A549 (cell line): ENCODE results near the gene MAN2B2.

Experiments used
- BHLHE40 ChIP-seq: IDR thresholded peaks from 2 replicates; pipeline ENCODE4 v1.6.1; 2012; ENCODE audit warnings: low read depth, low read length, inconsistent platforms
- CTCF ChIP-seq: fragments of >200 bp; sonication (Bioruptor Twin); formaldehyde crosslinking; IDR thresholded peaks from 3 replicates; pipeline ENCODE4 v1.5.1; 2016
- HMGXB4 ChIP-seq: fragments of 250-450 bp; sonication (Bioruptor Pico); IDR thresholded peaks from 2 replicates; pipeline ENCODE4 v1.5.0; 2021; ENCODE audit warnings: mild to moderate bottlenecking, moderate library complexity, borderline replicate concordance
- HOXB5 ChIP-seq: fragments of 250-450 bp; sonication (Bioruptor Pico); IDR thresholded peaks from 2 replicates; pipeline ENCODE4 v1.5.0; 2020; ENCODE audit warnings: mild to moderate bottlenecking, moderate library complexity
- KDM5A ChIP-seq: fragments of 200-600 bp; sonication (generic); IDR thresholded peaks from 2 replicates; pipeline ENCODE4 v1.6.1; 2016; ENCODE audit warnings: antibody characterized with exemption, mild to moderate bottlenecking
- MAFK ChIP-seq: fragments of 450-650 bp; IDR thresholded peaks from 2 replicates; pipeline ENCODE4 v1.6.1; 2014; ENCODE audit not compliant: partially characterized antibody
- MAX ChIP-seq: IDR thresholded peaks from 2 replicates; pipeline ENCODE4 v1.6.1; 2012
- NR3C1 ChIP-seq: fragments of >200 bp; sonication (Bioruptor Twin); formaldehyde crosslinking; IDR thresholded peaks from 3 replicates; pipeline ENCODE4 v1.6.1; 2017
- POLR2A ChIP-seq: IDR thresholded peaks from 2 replicates; pipeline ENCODE4 v1.6.1; 2012; ENCODE audit warnings: mild to moderate bottlenecking, low read length
- RAD21 ChIP-seq, 2 experiments: fragments of >200 bp in 1 of 2; sonication (Bioruptor Twin) in 1 of 2; formaldehyde crosslinking in 1 of 2; IDR thresholded peaks in 1 of 2; conservative IDR thresholded peaks in 1 of 2; 2 replicates in 1 of 2; 3 replicates in 1 of 2; pipeline ENCODE4 v1.6.1; 2012 to 2018; ENCODE audit warnings: inconsistent platforms in 1 of 2
- RARB ChIP-seq: fragments of 250-450 bp; sonication (Bioruptor Pico); IDR thresholded peaks from 2 replicates; pipeline ENCODE4 v1.8.0; 2021; ENCODE audit warnings: mild to moderate bottlenecking, moderate library complexity
- RCOR1 ChIP-seq: fragments of 150-350 bp; IDR thresholded peaks from 2 replicates; pipeline ENCODE4 v1.6.1; 2014; ENCODE audit warnings: antibody characterized with exemption, low read length, low read depth
- RNF2 ChIP-seq: fragments of 200-600 bp; sonication (generic); IDR thresholded peaks from 2 replicates; pipeline ENCODE4 v1.6.1; 2016; ENCODE audit warnings: low read depth, mild to moderate bottlenecking, antibody characterized with exemption, moderate library complexity, borderline replicate concordance
- TFCP2L1 ChIP-seq: fragments of 250-450 bp; sonication (Bioruptor Pico); IDR thresholded peaks from 2 replicates; pipeline ENCODE4 v1.5.0; 2021; ENCODE audit warnings: mild to moderate bottlenecking

- no peak for TF ChIP-seq RAD21 (conservative IDR thresholded peaks at IDR 0.05 in 1 of 2, IDR thresholded peaks at IDR 0.05 in 1 of 2)
- TF ChIP-seq CTCF: no peak
- no peak for TF ChIP-seq MAX
- no peak for TF ChIP-seq MAFK
- no peak for TF ChIP-seq POLR2A
- TF ChIP-seq HMGXB4 (CRISPR knock-in tag): no peak
- no peak for TF ChIP-seq TFCP2L1
- no peak for TF ChIP-seq BHLHE40
- TF ChIP-seq RNF2: no peak
- TF ChIP-seq RCOR1: no peak
- no peak for TF ChIP-seq HOXB5
- no peak for TF ChIP-seq NR3C1
- no peak for TF ChIP-seq RARB (CRISPR knock-in tag)
- TF ChIP-seq KDM5A: no peak
Measured at GRCh38 chr4:6526671-6527091, 48.3 kb upstream of the MAN2B2 start.
